Fibroblast of villous mesenchyme (primary cell): ENCODE measurements around the gene HS2ST1. TPM values are rescaled to one million over a fixed set of nuclear protein-coding genes. Genes with fewer than 3 reads are reported as not detected.

Experiments
- DNase-seq: peaks from one replicate; pipeline ENCODE4 v3.0.0-alpha.2; 2010; ENCODE audit warnings: low read depth
- H3K4me3 ChIP-seq: 2 replicates; pipeline ENCODE4 v1.5.1; 2011; ENCODE audit warnings: low read depth, mild to moderate bottlenecking, low read length
- total RNA-seq: library from RNA; depleted of rRNA; stranded (reverse); fragments of >200 nt; gene quantifications from 2 replicates; pipeline ENCODE4 v1.2.3, GENCODE V29; 2012
- TF ChIP-seq, protein P1 (sequence below): IDR thresholded peaks from 2 replicates; pipeline ENCODE4 v1.5.1; 2012; ENCODE audit warnings: low read depth, mild to moderate bottlenecking, low read length; ENCODE audit not compliant: insufficient read depth

Gene HS2ST1
- total RNA-seq, 1 donor, result 18.6 TPM

DNA sequence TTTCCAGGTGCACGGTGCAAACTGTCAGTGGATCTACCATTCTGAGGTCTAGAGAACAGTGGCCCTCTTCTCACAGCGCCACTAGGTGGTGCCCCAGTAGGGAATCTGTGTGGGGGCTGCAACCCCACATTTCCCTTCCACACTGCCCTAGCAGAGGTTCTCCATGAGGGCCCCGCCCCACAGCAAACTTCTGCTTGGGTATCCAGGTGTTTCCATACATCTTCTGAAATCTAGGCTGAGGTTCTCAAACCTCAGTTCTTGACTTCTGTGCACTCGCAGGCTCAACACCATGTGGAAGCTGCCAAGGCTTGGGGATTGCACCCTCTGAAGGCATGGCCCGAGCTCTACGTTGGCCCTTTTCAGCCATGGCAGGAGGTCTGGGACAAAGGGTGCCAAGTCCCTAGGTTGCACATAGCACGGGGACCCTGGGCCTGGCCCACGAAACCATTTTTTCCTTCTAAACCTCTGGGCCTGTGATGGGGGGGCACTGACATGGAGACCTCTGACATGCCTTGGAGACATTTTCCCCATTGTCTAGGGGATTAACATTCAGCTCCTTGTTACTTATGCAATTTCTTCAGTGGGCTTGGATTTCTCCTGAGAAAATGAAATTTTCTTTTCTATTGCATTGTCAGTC, 10.0 kb downstream of the HS2ST1 start:
- H3K4me3 ChIP-seq, result no peak overlapping the region
- no peak for DNase-seq
- TF ChIP-seq, protein P1, sequence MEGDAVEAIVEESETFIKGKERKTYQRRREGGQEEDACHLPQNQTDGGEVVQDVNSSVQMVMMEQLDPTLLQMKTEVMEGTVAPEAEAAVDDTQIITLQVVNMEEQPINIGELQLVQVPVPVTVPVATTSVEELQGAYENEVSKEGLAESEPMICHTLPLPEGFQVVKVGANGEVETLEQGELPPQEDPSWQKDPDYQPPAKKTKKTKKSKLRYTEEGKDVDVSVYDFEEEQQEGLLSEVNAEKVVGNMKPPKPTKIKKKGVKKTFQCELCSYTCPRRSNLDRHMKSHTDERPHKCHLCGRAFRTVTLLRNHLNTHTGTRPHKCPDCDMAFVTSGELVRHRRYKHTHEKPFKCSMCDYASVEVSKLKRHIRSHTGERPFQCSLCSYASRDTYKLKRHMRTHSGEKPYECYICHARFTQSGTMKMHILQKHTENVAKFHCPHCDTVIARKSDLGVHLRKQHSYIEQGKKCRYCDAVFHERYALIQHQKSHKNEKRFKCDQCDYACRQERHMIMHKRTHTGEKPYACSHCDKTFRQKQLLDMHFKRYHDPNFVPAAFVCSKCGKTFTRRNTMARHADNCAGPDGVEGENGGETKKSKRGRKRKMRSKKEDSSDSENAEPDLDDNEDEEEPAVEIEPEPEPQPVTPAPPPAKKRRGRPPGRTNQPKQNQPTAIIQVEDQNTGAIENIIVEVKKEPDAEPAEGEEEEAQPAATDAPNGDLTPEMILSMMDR, result no peak

- no peak for DNase-seq
- H3K4me3 ChIP-seq, result no peak overlapping the region
- TF ChIP-seq, protein P1, result no peak
These were observed 11.3 kb downstream of the HS2ST1 start for GRCh38 chr1:86925742-86926141.

DNA sequence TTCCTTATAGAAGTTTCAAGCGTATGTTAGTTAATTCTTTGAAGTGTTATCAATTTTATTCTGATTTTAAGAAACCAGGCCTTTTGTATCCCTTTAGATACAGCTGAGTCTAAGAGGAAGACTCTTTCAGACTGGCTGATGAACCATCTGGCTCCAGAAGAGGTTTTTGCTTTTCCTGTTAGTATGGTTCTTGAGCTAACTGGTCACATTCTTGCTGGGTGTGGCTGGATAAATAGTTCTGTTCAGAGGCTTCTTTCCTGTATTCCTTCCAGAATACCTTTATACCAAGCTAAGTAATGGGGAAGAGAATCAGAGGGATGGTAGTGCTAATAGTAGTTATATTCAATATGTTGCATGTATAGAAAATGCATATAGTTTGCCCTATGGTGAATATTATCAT, 12.4 kb downstream of the HS2ST1 start:
- H3K4me3 ChIP-seq, result no peak overlapping the region
- DNase-seq, result no peak
- TF ChIP-seq, protein P1, result no peak

DNA sequence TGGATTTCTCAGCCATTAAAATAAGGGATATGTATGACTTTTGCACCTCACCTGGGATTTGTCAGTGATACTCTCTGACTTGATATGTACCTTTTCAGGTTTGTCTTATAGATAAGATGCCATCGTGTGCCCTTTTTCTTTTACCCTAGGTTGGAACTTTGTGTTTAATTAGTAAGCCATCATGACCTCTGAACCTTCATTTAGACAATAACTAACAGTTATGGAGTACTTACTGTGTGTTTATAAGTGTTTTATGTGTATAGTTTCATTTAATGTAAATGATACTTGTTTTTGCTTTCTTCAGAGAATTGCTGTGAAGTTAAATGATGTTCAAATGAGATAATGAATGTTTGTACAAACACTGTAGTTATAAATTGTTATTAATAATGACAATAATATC, 14.4 kb downstream of the HS2ST1 start:
- no peak for DNase-seq
- TF ChIP-seq, protein P1, result no peak
- no peak overlapping the region for H3K4me3 ChIP-seq

DNA sequence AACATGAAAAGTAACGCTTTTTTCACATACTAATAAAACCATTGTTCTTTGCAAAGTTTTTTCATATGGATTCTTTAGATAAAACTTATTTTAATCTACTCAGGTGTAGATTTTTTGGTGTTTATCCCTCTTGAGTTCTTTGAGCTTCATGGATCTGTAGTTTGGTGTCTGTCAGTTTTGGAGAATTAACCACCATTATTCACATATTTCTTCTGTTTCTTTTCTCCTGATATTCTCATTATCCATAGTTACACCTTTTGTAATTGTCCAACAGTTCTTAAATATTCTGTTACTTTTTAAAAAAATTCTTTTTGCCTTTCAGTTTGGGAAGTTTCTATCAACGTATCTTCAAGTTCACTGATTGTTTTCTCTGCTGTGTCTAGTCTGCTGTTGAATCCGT, 18.6 kb downstream of the HS2ST1 start:
- no peak for DNase-seq
- H3K4me3 ChIP-seq, result no peak overlapping the region
- TF ChIP-seq, protein P1, result no peak

- H3K4me3 ChIP-seq, result peak overlapping the region; percentile 4
- DNase-seq, result peak; percentile 22
- TF ChIP-seq, protein P1, result no peak
These were observed 19.3 kb downstream of the HS2ST1 start for GRCh38 chr1:86933562-86934377.

GRCh38 chr1:86938450-86938849, 24.0 kb downstream of the HS2ST1 start:
- no peak overlapping the region for H3K4me3 ChIP-seq
- TF ChIP-seq, protein P1, result no peak
- no peak for DNase-seq
